GM18511 (cell line): ENCODE data around the gene OR1E2.
"Not testable (repeated sequence)": the region's sequence is repeated elsewhere in the genome, so short reads cannot be mapped to it uniquely, and the experiment has no call there.

Source experiments
- ATAC-seq: cut with Tn5 transposase; IDR thresholded peaks from one replicate; pipeline ENCODE4 v1.9.1; 2021; ENCODE audit warnings: mild to moderate bottlenecking, moderate library complexity; ENCODE audit not compliant: unreplicated experiment

OR1E2 gene

GRCh38 chr17:3398310-3398709, 35.3 kb downstream of the OR1E2 start, which contains the start of gene OR1E1:
TSS of gene OR1E1 (minus strand) at chr17:3398410. CDS start at chr17:3398410, 0 bp downstream.
- ATAC-seq, result no peak

- ATAC-seq, result not testable (repeated sequence)
Observed at GRCh38 chr17:3397801-3398200, 35.8 kb downstream of the OR1E2 start.

GRCh38 chr17:3389791-3390190, 43.9 kb downstream of the OR1E2 start:
- ATAC-seq, result no peak

GRCh38 chr17:3385869-3386816, 47.5 kb downstream of the OR1E2 start, which contains the start of gene OR3A2:
TSS of gene OR3A2 (minus strand) at chr17:3386308.
- ATAC-seq, result no peak
